ENCODE data around the gene LANCL2.

LANCL2 gene

DNA sequence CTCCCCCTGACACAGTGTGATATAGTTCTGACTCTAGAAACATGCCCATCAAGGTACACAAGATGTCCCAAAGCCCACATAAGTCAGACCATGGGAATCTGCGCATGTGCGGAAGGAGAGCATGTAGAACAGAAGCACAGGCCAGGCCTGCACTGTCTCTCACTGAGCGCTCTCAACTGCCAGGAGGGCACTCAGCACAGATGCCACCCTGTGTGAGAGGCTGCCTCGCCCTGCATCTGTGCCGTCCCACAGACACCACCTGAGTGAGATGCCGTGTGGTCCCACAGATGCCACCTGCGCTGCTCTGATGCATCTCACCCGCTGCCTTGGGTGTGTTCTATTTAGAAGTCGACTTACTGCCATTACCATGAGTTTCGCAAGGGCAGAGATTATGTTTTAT is 108.8 kb downstream of the LANCL2 start:
- Mint-ChIP-seq H3K27ac (peak overlapping the region; percentile 10), H3K4me3 (no peak overlapping the region), H3K4me1 (no peaks in the 10 kb centered on the region), H3K27me3 (ENCODE audit: low read depth, poor library complexity) (no peaks in the 10 kb centered on the region), H3K9me3 (no peaks in the 10 kb centered on the region), H3K36me3 (ENCODE audit: low read depth) (peaks cover 6% of the 10 kb centered on the region)
- TF ChIP-seq, protein P1, sequence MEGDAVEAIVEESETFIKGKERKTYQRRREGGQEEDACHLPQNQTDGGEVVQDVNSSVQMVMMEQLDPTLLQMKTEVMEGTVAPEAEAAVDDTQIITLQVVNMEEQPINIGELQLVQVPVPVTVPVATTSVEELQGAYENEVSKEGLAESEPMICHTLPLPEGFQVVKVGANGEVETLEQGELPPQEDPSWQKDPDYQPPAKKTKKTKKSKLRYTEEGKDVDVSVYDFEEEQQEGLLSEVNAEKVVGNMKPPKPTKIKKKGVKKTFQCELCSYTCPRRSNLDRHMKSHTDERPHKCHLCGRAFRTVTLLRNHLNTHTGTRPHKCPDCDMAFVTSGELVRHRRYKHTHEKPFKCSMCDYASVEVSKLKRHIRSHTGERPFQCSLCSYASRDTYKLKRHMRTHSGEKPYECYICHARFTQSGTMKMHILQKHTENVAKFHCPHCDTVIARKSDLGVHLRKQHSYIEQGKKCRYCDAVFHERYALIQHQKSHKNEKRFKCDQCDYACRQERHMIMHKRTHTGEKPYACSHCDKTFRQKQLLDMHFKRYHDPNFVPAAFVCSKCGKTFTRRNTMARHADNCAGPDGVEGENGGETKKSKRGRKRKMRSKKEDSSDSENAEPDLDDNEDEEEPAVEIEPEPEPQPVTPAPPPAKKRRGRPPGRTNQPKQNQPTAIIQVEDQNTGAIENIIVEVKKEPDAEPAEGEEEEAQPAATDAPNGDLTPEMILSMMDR (IDR thresholded peaks at IDR 0.05) = no peak
- DNase-seq = no peak

DNA sequence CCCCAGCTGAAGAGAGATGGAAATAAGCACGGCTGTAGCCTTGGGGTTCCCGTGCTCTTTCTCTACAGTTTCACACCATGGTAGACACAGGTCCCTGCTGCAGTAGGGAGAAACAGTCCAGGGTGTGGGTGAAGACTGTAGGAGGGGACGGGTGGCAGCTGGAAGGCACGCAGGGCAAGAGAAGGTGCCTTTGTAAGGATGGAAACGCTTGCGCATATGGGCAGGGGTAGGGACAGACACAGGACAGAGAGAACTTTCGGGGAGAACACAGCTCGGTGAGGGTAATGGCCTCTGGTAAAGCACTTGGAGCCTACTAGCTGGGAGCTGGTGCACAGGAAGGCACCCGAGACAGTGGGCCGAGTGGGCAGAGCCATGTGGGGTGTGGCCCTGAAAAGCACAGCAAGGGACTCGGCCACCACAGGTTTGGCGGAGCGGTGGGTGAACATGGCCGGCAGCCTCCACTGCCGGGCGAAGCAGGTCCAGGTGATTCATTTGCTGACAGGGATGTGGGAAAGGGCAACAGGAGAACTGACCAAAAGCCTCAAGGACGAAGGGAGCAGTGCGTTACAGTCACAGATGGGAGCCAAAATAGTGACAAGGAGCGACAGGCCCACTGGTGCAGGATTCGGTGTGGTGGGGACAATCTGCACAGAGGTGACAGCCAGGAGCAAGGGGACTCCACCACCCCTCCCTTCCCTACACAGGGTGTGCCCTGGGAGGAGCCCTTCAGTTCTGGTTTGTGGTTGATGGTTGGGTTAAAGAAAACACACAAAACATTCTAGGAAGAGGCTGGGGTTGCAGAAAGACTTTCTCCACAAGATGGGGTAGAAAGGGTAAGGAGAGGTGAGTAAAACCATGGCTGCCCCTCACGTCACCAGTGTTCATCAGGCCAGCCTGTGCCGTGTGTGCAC is 110.1 kb downstream of the LANCL2 start:
- Mint-ChIP-seq H3K4me3 (no peak overlapping the region), H3K36me3 (ENCODE audit: low read depth) (peaks cover 5% of the 10 kb centered on the region), H3K9me3 (no peaks in the 10 kb centered on the region), H3K27ac (peak overlapping the region; percentile 12), H3K27me3 (ENCODE audit: low read depth, poor library complexity) (no peaks in the 10 kb centered on the region), H3K4me1 (no peaks in the 10 kb centered on the region)
- TF ChIP-seq, protein P1 (IDR thresholded peaks at IDR 0.05) = no peak
- no peak for DNase-seq

DNA sequence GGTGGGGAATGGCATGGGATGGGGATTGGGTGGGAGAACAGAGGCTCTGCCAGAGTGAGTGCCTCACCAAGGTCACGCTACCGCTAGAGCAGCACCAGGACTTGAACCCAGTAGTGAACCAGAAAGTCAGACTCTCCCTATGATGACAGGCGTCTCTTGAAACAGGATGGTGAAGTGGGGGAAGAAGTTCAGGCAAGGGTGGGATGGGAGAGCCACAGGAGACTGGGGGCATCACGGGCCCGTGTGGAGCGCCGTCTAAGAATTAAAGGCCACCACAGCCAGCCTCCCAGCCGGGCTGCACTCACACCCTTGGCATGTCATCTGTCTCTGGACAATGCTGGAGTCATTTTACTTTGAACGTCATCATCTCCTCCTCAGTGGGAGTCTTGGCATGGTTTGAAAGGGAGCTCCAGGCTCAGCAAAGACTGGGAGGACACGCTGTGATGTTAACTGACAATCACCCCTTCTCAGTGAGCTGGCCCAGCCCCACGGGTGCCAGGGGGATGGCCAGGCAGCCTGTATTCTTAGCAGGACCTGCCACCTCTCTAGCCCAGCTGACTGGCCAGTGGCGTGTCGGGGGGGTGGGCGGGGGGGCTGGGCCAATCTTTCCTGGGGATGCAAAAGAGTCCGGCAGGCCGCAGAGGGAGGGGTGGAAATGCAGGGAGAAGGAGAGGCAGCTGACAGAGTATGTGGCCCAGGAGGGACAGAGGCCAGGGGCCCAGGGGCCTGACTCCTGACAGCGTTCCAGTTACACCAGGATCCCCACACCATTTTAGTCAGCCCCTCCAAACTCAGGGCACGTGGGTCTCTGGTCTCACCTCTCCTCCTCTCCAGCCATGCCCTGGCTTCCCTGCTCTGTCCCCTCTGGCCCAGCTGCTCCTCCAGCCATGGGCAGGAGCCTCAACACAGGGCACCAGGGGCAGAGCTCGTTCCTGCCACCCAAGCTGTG is 111.0 kb downstream of the LANCL2 start:
- H3K9me3 Mint-ChIP-seq = no peaks in the 10 kb centered on the region
- TF ChIP-seq, protein P1 (IDR thresholded peaks at IDR 0.05) = no peak
- DNase-seq = no peak
- H3K27ac Mint-ChIP-seq = no peak overlapping the region
- no peak overlapping the region for H3K4me3 Mint-ChIP-seq
- peaks cover 5% of the 10 kb centered on the region for H3K36me3 Mint-ChIP-seq (ENCODE audit: low read depth)
- no peaks in the 10 kb centered on the region for H3K4me1 Mint-ChIP-seq
- H3K27me3 Mint-ChIP-seq (ENCODE audit: low read depth, poor library complexity) = no peaks in the 10 kb centered on the region

DNA sequence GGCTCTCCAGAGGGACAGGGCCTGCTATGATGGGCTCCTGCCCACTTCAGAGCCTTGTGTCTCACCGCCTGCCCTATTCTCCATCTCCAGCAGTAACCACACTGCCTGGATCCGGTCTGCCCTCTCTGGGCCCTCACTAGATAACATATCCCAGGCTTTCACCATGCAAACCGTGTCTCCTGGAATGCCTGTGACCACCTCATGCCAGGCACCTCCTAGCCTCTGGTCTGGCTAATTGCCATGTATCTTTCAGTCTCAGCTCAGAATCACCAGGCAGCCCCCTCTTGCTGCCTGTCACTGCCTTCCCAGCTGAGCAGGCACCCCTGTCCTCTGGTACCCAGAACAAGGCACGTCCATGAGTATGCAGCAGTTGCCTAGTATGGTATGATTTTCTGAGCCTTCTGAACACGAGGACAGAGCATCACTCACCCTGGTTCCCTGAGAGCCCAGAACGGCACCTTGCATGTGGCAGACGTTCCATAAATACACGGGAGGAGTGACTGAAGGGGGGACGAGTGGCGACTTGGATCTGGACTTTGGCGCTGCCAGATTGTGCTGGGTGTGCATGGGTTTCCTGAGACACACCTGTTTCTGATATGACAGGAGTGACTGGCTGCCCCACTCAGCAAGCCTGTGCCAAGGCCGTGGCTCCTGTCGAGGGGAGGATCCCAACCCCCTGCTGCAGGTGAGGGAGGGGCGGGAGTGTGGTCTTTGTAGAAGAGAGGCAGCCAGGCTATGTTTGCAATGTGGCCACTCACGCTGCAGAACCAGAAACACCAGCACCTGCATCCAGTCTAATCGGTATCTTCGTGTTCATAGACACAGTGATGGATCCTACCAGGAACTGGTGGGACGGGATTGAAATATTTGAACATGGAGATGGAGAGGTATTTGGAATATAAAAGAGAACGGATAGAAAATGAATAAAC is 112.0 kb downstream of the LANCL2 start:
- Mint-ChIP-seq H3K36me3 (ENCODE audit: low read depth) (peaks cover 8% of the 10 kb centered on the region), H3K27ac (no peak overlapping the region), H3K4me1 (no peaks in the 10 kb centered on the region), H3K4me3 (no peak overlapping the region), H3K9me3 (no peaks in the 10 kb centered on the region), H3K27me3 (ENCODE audit: low read depth, poor library complexity) (no peaks in the 10 kb centered on the region)
- DNase-seq = no peak
- TF ChIP-seq, protein P1 (IDR thresholded peaks at IDR 0.05) = no peak

DNA sequence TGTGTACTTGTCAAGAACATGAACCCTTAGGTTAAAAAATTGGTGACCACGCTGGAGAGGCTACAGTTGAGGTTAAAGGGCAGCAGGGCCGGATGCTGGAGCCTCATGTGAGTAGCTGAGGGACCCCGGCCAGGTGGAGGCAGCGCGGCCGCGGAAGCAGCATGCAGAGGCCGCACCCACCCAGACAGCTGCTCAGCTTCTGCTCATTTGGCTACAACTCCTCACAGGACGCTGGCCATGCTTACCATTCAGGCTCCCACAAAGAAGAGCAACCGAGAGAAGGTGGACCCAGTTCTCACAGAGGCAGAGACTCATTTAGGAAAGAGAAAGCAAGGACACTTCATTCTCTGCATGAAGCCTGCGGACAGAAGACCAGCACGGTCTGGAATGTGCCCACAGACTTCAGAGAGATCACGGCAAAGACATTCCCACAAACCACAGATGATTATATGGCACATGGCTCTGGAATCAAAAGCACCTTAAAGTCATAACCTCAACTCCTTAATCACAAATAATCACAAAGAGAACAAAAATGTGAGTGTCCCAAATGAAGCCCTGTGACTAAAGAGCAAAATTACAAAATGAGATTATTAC is 112.7 kb downstream of the LANCL2 start:
- H3K4me1 Mint-ChIP-seq = no peaks in the 10 kb centered on the region
- H3K4me3 Mint-ChIP-seq = no peak overlapping the region
- DNase-seq = no peak
- peaks cover 10% of the 10 kb centered on the region for H3K36me3 Mint-ChIP-seq (ENCODE audit: low read depth)
- TF ChIP-seq, protein P1 (IDR thresholded peaks at IDR 0.05) = no peak
- H3K27me3 Mint-ChIP-seq (ENCODE audit: low read depth, poor library complexity) = no peaks in the 10 kb centered on the region
- H3K9me3 Mint-ChIP-seq = no peaks in the 10 kb centered on the region
- H3K27ac Mint-ChIP-seq = peak overlapping the region; percentile 21
